CMK (cell line): Measurements from ENCODE around the gene THAP10.
A peak's percentile ranks its signal among the peaks of the same experiment; 100 is the strongest.
"Not testable (repeated sequence)": the region's sequence is repeated elsewhere in the genome, so short reads cannot be mapped to it uniquely, and the experiment has no call there.

Experiments used
- DNase-seq: peaks from one replicate; pipeline ENCODE4 v3.0.0-alpha.2; 2010; ENCODE audit warnings: low read depth

The THAP10 gene

GRCh38 chr15:70892002-70892911 is at the start of gene THAP10, which contains the start of gene LRRC49:
THAP10 (minus strand) TSS chr15:70892433; CDS start chr15:70892272, 161 bp downstream.
LRRC49 (plus strand) TSS chr15:70892826; CDS start chr15:70892895, 69 bp downstream.
- peak; percentile 21 for DNase-seq

- DNase-seq = no peak
Measured at GRCh38 chr15:70936326-70936725, 44.1 kb upstream of the THAP10 start.

GRCh38 chr15:70935631-70936030 is 43.4 kb upstream of the THAP10 start:
- DNase-seq = no peak

- DNase-seq = no peak
Measured at GRCh38 chr15:70933411-70933810, 41.2 kb upstream of the THAP10 start.

GRCh38 chr15:70932397-70932796 is 40.2 kb upstream of the THAP10 start:
- no peak for DNase-seq

- no peak for DNase-seq
Measured at GRCh38 chr15:70931821-70932220, 39.6 kb upstream of the THAP10 start.

GRCh38 chr15:70926914-70927313 is 34.7 kb upstream of the THAP10 start:
- DNase-seq = not testable (repeated sequence)

GRCh38 chr15:70923311-70924080 is 31.3 kb upstream of the THAP10 start:
- DNase-seq = no peak

- DNase-seq = no peak
Measured at GRCh38 chr15:70922119-70922518, 29.9 kb upstream of the THAP10 start.

GRCh38 chr15:70920981-70921696 is 28.9 kb upstream of the THAP10 start:
- no peak for DNase-seq

- no peak for DNase-seq
Measured at GRCh38 chr15:70917955-70918354, 25.7 kb upstream of the THAP10 start.

GRCh38 chr15:70916531-70916930 is 24.3 kb upstream of the THAP10 start:
- DNase-seq = no peak

- DNase-seq = no peak
Measured at GRCh38 chr15:70912187-70912586, 20.0 kb upstream of the THAP10 start.

- DNase-seq = no peak
Measured at GRCh38 chr15:70910958-70911357, 18.7 kb upstream of the THAP10 start.

- no peak for DNase-seq
Measured at GRCh38 chr15:70907784-70908471, 15.7 kb upstream of the THAP10 start.

GRCh38 chr15:70906842-70907241 is 14.6 kb upstream of the THAP10 start:
- no peak for DNase-seq

GRCh38 chr15:70902107-70902506 is 9.9 kb upstream of the THAP10 start:
- DNase-seq = no peak

- no peak for DNase-seq
Measured at GRCh38 chr15:70892912-70893560, 803 bp upstream of the THAP10 start.

- DNase-seq = no peak
Measured at GRCh38 chr15:70882361-70882760, 9.9 kb downstream of the THAP10 start.

GRCh38 chr15:70880781-70881180 is 11.5 kb downstream of the THAP10 start:
- DNase-seq = no peak

GRCh38 chr15:70879401-70879800 is 12.8 kb downstream of the THAP10 start:
- DNase-seq = no peak
